ENCODE data around the gene C19orf18. TPM values are rescaled to one million over a fixed set of nuclear protein-coding genes. Genes with fewer than 3 reads are reported as not detected.

Gene C19orf18
- polyA plus RNA-seq, 1 donor = 1.5 TPM

- peak; percentile 92 for DNase-seq (ENCODE audit: low read depth)
Measured at GRCh38 chr19:57947419-57948134, 26.8 kb downstream of the C19orf18 start, which contains the start of gene ZNF256. TSS of gene ZNF256 (minus strand) at chr19:57947706. CDS start at chr19:57947474, 232 bp downstream.

DNA sequence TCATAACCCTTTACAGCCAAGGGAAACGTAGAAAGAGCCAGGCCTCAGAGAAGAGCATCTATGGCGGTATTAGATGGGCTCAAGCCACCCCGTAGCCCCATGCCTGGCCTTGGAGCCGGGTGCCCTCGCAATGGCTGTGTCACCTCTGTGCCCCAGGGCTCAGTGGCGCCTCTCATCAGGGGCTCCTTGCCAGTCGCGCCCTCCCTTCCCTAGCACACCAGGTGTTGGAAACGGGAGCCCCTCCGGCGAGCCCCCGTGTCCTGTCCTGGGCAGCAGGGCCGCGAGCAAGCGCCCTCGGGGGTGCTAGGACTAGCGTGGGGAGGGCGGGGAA lies 27.3 kb downstream of the C19orf18 start:
- DNase-seq (ENCODE audit: low read depth) = no peak

DNA sequence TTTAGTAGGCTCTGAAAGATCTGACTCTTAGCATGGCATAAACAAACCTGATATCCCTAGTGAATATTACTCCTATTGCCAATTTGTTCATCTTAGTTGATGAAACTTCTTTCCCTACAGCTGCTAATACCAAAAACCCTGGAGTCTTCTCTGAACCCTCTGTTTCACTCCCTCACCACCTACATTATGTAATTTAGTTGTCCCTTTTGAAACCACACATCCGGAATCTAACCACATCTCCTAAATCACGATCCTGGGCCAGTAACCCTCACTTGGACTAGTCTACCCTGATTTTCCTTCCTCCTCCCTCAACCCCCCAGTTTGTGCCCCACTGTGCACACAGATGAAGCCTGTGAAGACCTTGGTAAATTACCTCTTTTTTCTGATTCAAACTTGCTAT lies 28.0 kb downstream of the C19orf18 start:
- DNase-seq (ENCODE audit: low read depth) = no peak

GRCh38 chr19:57941593-57941992 lies 32.7 kb downstream of the C19orf18 start:
- DNase-seq (ENCODE audit: low read depth) = no peak

- no peak for DNase-seq (ENCODE audit: low read depth)
Measured at GRCh38 chr19:57935731-57936130, 38.6 kb downstream of the C19orf18 start.

DNA sequence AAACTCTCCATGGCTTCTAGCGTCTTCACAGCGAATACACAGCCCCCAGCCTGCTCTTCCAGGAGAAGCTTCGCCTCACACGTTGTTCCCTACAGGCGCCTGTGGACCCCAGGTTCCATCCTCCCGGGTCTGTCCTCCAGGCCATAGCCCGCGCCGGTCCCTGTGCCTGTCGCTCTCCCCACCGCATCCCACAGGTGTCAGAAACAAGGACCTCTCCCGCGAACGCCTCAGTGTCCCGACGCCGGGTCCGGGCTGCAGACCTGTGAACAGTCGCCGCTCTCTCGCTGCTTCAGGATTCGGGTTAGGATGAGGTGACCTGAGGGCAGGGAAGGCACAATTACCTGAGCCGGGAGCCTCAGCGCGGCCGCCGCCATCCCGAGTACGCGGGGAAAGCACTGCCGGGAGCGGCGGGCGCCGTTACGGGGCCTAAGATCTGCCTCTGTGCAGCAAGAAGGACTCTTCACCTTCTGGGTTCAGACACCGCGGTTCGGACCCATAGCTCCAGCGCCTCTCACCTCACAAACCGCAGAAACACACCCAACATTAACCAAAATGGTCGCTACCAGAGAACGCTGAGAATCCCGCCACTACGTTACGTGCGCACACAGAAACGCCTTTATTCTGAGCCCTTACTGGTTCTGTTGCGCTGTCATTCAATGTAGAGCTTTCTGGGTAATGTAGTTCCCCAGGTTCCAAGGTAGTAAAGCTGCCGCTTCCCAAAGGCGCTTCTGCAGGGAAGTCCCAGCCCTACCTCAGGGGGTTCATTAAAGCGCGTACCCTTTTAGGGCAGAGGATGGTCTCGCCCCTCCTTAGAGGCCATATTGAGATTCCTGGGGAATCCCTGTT lies 39.3 kb downstream of the C19orf18 start, which contains the start of gene ZNF418:
ZNF418 (minus strand) TSS at position 583 of the 846 bp plus-strand sequence. CDS start 1,580 bp downstream, outside the sequence.
- peak; percentile 68 for DNase-seq (ENCODE audit: low read depth)

- no peak for DNase-seq (ENCODE audit: low read depth)
Measured at GRCh38 chr19:57927587-57927986, 46.7 kb downstream of the C19orf18 start.

DNA sequence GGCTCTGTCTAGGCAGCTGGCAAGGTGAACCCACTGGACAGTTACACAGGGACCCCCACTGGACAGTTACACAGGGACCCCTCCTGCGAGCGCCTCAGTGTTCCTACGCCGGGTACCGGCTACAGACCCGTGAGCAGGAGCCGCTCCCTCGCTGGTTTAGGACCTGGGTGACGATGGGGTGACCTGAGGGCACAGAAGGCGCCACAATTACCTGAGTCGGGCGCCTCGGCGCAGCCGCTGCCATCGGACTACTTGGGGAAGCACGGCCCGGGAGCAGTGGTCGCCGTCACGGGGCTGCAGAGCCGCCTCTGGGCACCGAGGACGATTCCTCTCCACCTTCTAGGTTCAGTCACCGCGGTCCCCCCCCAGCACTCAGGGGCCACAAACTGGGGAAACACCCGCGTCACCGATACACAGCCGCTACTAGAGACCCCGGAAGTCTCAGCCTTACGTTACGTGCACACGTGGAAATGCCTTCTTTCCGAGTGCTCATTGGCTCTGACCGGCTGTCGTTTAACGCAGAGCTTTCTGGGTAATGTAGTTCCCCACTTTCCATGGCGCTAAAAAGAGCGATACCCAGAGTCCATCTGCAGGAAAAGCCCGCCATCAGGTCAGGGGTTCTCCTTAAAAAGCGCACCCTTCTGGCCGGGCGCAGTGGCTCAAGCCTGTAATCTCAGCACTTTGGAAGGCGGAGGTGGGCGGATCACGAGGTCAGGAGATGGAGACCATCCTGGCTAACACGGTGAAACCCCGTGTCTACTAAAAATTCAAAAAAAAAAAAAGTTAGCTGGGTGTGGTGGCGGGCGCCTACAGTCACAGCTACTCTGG lies 58.0 kb downstream of the C19orf18 start, which contains the start of gene ZNF417:
ZNF417 (minus strand) TSS at position 425 of the 828 bp plus-strand sequence; CDS start at position 244, 181 bp downstream.
- DNase-seq (ENCODE audit: low read depth) = peak; percentile 96

- no peak for DNase-seq (ENCODE audit: low read depth)
Measured at GRCh38 chr19:57914531-57914930, 59.8 kb downstream of the C19orf18 start.

Other genes with a start within 250 kb of the C19orf18 start
- gene ZNF671, start 246.9 kb downstream of the C19orf18 start, polyA plus RNA-seq (ENCODE audit: insufficient read length) = 8.2 TPM
- gene ZNF776, start 227.7 kb downstream of the C19orf18 start, polyA plus RNA-seq (ENCODE audit: insufficient read length) = 15.4 TPM
- gene ZNF586, start 204.9 kb downstream of the C19orf18 start, polyA plus RNA-seq (ENCODE audit: insufficient read length) = 13.6 TPM
- gene ZNF552, start 159.6 kb downstream of the C19orf18 start, polyA plus RNA-seq (ENCODE audit: insufficient read length) = 5.4 TPM
- 5.1 TPM for gene ZNF587B, start 144.2 kb downstream of the C19orf18 start, polyA plus RNA-seq (ENCODE audit: insufficient read length)
- gene ZNF587, start 124.7 kb downstream of the C19orf18 start, polyA plus RNA-seq (ENCODE audit: insufficient read length) = 16.9 TPM
- 22.7 TPM for gene ZNF814, start 85.5 kb downstream of the C19orf18 start, polyA plus RNA-seq (ENCODE audit: insufficient read length)
- gene ZNF417, start 57.9 kb downstream of the C19orf18 start, polyA plus RNA-seq (ENCODE audit: insufficient read length) = 14.2 TPM
- 10.5 TPM for gene ZNF418, start 39.1 kb downstream of the C19orf18 start, polyA plus RNA-seq (ENCODE audit: insufficient read length)
- gene ZNF256, start 26.8 kb downstream of the C19orf18 start, polyA plus RNA-seq (ENCODE audit: insufficient read length) = 6.0 TPM
- gene ZNF606, start 28.3 kb upstream of the C19orf18 start, polyA plus RNA-seq (ENCODE audit: insufficient read length) = 10.5 TPM
- gene ZSCAN1, start 59.5 kb upstream of the C19orf18 start, polyA plus RNA-seq (ENCODE audit: insufficient read length) = 0.91 TPM
- gene ZNF135, start 84.7 kb upstream of the C19orf18 start, polyA plus RNA-seq (ENCODE audit: insufficient read length) = 12.5 TPM
- gene ZSCAN18, start 123.7 kb upstream of the C19orf18 start, polyA plus RNA-seq (ENCODE audit: insufficient read length) = 51.1 TPM
- 10.6 TPM for gene ZNF329, start 176.3 kb upstream of the C19orf18 start, polyA plus RNA-seq (ENCODE audit: insufficient read length)
- gene ZNF274, start 208.5 kb upstream of the C19orf18 start, polyA plus RNA-seq (ENCODE audit: insufficient read length) = 8.3 TPM